ENCODE measurements around the gene ZSWIM3.

DNA sequence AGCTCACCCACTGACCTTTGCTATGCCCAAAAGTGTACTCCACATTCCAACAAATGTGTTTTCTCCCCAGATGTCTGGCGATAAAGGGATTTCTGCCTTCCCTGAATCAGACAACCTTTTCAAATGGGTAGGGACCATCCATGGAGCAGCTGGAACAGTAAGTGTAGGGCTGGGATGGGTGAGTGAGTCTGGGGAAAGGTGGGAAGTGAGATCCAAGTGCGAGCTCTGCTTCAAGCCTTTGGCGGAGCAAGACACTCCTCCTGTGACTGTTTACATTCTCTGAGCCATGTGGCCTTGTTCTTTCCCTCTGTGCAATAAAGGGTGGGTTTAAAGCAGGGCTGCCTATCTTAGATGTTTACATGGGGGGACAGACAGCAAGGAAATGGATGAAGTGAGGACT lies 43.1 kb upstream of the ZSWIM3 start:
- TF ChIP-seq, protein P1, sequence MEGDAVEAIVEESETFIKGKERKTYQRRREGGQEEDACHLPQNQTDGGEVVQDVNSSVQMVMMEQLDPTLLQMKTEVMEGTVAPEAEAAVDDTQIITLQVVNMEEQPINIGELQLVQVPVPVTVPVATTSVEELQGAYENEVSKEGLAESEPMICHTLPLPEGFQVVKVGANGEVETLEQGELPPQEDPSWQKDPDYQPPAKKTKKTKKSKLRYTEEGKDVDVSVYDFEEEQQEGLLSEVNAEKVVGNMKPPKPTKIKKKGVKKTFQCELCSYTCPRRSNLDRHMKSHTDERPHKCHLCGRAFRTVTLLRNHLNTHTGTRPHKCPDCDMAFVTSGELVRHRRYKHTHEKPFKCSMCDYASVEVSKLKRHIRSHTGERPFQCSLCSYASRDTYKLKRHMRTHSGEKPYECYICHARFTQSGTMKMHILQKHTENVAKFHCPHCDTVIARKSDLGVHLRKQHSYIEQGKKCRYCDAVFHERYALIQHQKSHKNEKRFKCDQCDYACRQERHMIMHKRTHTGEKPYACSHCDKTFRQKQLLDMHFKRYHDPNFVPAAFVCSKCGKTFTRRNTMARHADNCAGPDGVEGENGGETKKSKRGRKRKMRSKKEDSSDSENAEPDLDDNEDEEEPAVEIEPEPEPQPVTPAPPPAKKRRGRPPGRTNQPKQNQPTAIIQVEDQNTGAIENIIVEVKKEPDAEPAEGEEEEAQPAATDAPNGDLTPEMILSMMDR (IDR thresholded peaks at IDR 0.05): no peak
- no peak for TF ChIP-seq ZFX (IDR thresholded peaks at IDR 0.05; ENCODE audit: borderline replicate concordance)

Measured in 22Rv1 (cell line).